ENCODE data around the gene ADGRV1.
"Not testable (repeated sequence)": the region's sequence is repeated elsewhere in the genome, so short reads cannot be mapped to it uniquely, and the experiment has no call there.

Gene ADGRV1

DNA sequence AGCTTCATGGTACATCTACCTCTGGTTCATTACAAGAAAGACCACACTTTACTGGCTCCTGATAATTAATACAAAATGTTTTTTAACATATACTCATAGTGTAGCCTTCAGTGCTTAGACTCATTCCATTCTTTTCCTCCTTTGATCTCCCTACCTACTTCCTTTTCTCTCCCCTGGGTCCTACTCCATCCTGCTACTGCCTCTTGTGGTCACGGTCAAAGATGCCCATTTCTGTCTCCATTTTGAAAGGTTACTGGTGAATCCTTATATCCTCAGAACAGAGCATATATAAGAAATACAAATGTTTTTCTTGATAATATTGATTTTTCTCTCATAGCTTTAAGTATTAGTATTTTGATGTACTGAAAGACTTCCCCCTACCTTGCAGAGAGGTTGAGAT lies 448.7 kb downstream of the ADGRV1 start:
- Mint-ChIP-seq H3K36me3 (ENCODE audit: insufficient read depth) (no peaks in the 10 kb centered on the region), H3K27ac (no peak overlapping the region), H3K4me1 (ENCODE audit: low read depth in 2 of 2) (no peaks in the 10 kb centered on the region), H3K27me3 (peaks cover 17 to 28% of the 10 kb centered on the region in 2 donors), H3K4me3 (no peak overlapping the region), H3K9me3 (no peaks in the 10 kb centered on the region)
- no peak for DNase-seq
- ATAC-seq (replicated peaks), result no peak

GRCh38 chr5:91007780-91008402 lies 449.3 kb downstream of the ADGRV1 start:
- Mint-ChIP-seq H3K4me1 (ENCODE audit: low read depth in 2 of 2) (no peaks in the 10 kb centered on the region), H3K9me3 (no peaks in the 10 kb centered on the region), H3K27me3 (peaks cover 17 to 28% of the 10 kb centered on the region in 2 donors), H3K27ac (no peak overlapping the region), H3K36me3 (ENCODE audit: insufficient read depth) (no peaks in the 10 kb centered on the region), H3K4me3 (no peak overlapping the region)
- DNase-seq (no peak), ATAC-seq (replicated peaks) (no peak)

- Mint-ChIP-seq H3K4me3 (no peak overlapping the region), H3K36me3 (ENCODE audit: insufficient read depth) (no peaks in the 10 kb centered on the region), H3K9me3 (no peaks in the 10 kb centered on the region), H3K27me3 (peaks cover 9 to 14% of the 10 kb centered on the region in 2 donors), H3K4me1 (ENCODE audit: low read depth in 2 of 2) (no peaks in the 10 kb centered on the region), H3K27ac (no peak overlapping the region)
- DNase-seq, result no peak
- no peak for ATAC-seq (replicated peaks)
These were observed 451.5 kb downstream of the ADGRV1 start for GRCh38 chr5:91010090-91010489.

GRCh38 chr5:91011029-91011428 lies 452.4 kb downstream of the ADGRV1 start:
- Mint-ChIP-seq H3K4me3 (no peak overlapping the region), H3K27ac (no peak overlapping the region), H3K4me1 (ENCODE audit: low read depth in 2 of 2) (no peaks in the 10 kb centered on the region), H3K36me3 (ENCODE audit: insufficient read depth) (no peaks in the 10 kb centered on the region), H3K27me3 (peaks cover 15 to 17% of the 10 kb centered on the region in 2 donors), H3K9me3 (peaks cover 0 to 3% of the 10 kb centered on the region in 2 donors)
- DNase-seq (no peak), ATAC-seq (replicated peaks) (no peak)

DNA sequence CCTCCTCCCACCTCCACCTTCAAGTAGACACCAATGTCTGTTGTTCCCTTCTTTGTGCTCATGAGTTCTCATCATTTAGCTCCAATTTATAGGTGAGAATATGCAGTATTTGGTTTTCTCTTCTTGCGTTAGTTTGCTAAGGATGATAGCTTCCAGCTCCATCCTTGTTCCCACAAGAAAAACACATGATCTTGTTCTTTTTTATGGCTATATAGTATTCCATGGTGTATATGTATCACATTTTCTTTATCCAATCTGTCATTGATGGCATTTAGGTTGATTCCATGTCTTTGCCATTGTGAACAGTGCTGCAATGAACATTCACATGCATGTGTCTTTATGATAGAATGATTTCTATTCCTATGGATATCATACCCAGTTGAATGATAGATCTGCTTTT lies 454.3 kb downstream of the ADGRV1 start:
- ATAC-seq (replicated peaks); H3K4me1 Mint-ChIP-seq (ENCODE audit: low read depth in 2 of 2); DNase-seq; H3K27ac Mint-ChIP-seq; H3K4me3 Mint-ChIP-seq; H3K36me3 Mint-ChIP-seq (ENCODE audit: insufficient read depth); H3K9me3 Mint-ChIP-seq: not testable (repeated sequence)
- peaks cover 24 to 28% of the 10 kb centered on the region in 2 donors for H3K27me3 Mint-ChIP-seq

DNA sequence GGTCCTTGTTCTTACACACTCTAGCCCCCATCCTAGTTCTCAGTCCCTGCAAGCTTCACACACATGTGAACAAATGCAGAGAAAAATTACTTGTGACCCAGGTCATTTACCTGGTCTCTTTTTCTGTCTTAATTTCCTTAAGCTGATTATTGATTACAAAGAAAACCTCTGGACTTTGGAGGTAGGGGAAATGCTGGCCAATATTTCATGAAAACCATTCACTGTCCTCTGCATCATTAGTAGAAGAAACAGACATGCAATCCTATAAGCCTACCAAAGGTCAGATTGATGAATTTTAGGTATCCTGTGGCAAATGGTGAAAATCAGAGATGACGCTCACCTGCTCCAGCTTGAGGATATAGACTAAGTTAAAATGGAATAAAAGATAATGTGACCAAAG lies 457.7 kb downstream of the ADGRV1 start:
- H3K27me3 Mint-ChIP-seq, result peaks cover 32 to 36% of the 10 kb centered on the region in 2 donors
- no peak overlapping the region for H3K27ac Mint-ChIP-seq
- peaks cover 0 to 3% of the 10 kb centered on the region in 2 donors for H3K9me3 Mint-ChIP-seq
- no peak overlapping the region for H3K4me3 Mint-ChIP-seq
- no peak for DNase-seq
- H3K4me1 Mint-ChIP-seq (ENCODE audit: low read depth in 2 of 2), result no peaks in the 10 kb centered on the region
- no peaks in the 10 kb centered on the region for H3K36me3 Mint-ChIP-seq (ENCODE audit: insufficient read depth)
- ATAC-seq (replicated peaks), result no peak

GRCh38 chr5:91016954-91017700 lies 458.5 kb downstream of the ADGRV1 start:
- Mint-ChIP-seq H3K9me3 (peaks cover 0 to 3% of the 10 kb centered on the region in 2 donors), H3K4me1 (ENCODE audit: low read depth in 2 of 2) (no peaks in the 10 kb centered on the region), H3K4me3 (no peak overlapping the region), H3K27ac (no peak overlapping the region), H3K36me3 (ENCODE audit: insufficient read depth) (no peaks in the 10 kb centered on the region), H3K27me3 (peaks cover 32 to 36% of the 10 kb centered on the region in 2 donors)
- ATAC-seq (replicated peaks), result no peak
- DNase-seq, result no peak

- Mint-ChIP-seq H3K9me3 (peaks cover 0 to 3% of the 10 kb centered on the region in 2 donors), H3K27me3 (peaks cover 32 to 36% of the 10 kb centered on the region in 2 donors), H3K4me1 (ENCODE audit: low read depth in 2 of 2) (no peaks in the 10 kb centered on the region), H3K36me3 (ENCODE audit: insufficient read depth) (no peaks in the 10 kb centered on the region), H3K27ac (no peak overlapping the region), H3K4me3 (no peak overlapping the region)
- ATAC-seq (replicated peaks) (no peak), DNase-seq (no peak)
These were observed 459.6 kb downstream of the ADGRV1 start for GRCh38 chr5:91018200-91018599.

- no peak overlapping the region for H3K4me3 Mint-ChIP-seq
- no peaks in the 10 kb centered on the region for H3K36me3 Mint-ChIP-seq (ENCODE audit: insufficient read depth)
- peaks cover 32 to 36% of the 10 kb centered on the region in 2 donors for H3K27me3 Mint-ChIP-seq
- no peak overlapping the region for H3K27ac Mint-ChIP-seq
- H3K9me3 Mint-ChIP-seq, result peaks cover 0 to 3% of the 10 kb centered on the region in 2 donors
- H3K4me1 Mint-ChIP-seq (ENCODE audit: low read depth in 2 of 2), result no peaks in the 10 kb centered on the region
- DNase-seq (no peak), ATAC-seq (replicated peaks) (no peak)
These were observed 460.2 kb downstream of the ADGRV1 start for GRCh38 chr5:91018712-91019371.

DNA sequence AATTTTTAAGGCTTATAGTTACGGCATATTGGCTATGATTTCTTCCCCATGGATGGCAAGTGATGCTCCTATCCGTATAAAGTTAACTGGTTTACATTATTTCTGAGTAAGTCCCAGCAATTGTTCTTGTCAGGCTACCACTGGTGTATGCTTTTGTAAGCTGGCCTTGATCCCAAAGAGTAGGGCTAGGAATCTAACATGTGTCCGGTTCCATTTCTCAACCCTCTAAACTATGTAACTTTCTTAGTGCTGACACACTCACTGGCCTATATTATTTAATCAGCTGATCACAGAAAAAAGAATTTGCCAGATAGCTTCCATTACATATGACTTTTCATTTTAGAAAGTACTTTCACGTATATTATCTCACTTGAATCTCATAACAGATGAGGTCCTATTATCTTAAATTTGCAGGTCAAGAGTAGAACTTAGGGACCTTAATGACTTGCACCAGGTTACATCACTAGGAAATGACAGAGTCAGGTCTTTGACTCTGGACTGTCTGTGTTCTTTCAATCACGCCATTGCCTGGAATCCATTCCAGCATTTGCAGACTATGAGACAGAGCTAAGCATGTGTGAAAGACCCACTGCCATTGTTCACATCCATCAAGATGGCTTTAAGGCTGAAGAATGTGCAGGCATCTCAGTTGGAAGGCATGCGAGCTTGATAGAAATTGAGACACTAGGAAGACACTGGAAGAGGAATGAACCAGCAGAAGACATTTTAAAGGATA lies 461.6 kb downstream of the ADGRV1 start:
- Mint-ChIP-seq H3K9me3 (peaks cover 0 to 3% of the 10 kb centered on the region in 2 donors), H3K27ac (no peak overlapping the region), H3K4me1 (ENCODE audit: low read depth in 2 of 2) (no peaks in the 10 kb centered on the region), H3K27me3 (peaks cover 22 to 30% of the 10 kb centered on the region in 2 donors), H3K4me3 (no peak overlapping the region), H3K36me3 (ENCODE audit: insufficient read depth) (no peaks in the 10 kb centered on the region)
- ATAC-seq (replicated peaks) (no peak), DNase-seq (no peak)

DNA sequence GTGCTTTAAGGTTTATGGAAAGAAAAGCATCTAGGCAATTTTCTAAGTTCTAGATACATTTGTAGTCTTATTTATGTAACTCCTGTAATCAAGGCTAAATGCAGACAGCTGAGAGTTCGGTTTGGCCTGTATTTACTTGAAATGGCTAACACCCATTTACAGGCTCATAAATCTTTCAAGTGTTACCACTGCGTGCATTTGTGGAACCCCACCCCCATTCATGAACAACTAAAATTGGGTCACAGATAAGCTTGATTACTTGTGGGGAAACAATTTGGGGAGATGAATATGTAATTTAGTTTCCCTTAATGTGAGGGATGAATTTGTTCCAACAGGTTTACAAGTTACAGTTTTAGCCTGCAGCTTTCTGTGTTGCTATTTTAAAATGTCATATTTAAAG lies 463.9 kb downstream of the ADGRV1 start:
- Mint-ChIP-seq H3K4me3 (no peak overlapping the region), H3K4me1 (ENCODE audit: low read depth in 2 of 2) (no peaks in the 10 kb centered on the region), H3K27ac (no peak overlapping the region), H3K27me3 (peaks cover 10 to 15% of the 10 kb centered on the region in 2 donors), H3K36me3 (ENCODE audit: insufficient read depth) (no peaks in the 10 kb centered on the region), H3K9me3 (no peaks in the 10 kb centered on the region)
- no peak for DNase-seq
- ATAC-seq (replicated peaks), result no peak

DNA sequence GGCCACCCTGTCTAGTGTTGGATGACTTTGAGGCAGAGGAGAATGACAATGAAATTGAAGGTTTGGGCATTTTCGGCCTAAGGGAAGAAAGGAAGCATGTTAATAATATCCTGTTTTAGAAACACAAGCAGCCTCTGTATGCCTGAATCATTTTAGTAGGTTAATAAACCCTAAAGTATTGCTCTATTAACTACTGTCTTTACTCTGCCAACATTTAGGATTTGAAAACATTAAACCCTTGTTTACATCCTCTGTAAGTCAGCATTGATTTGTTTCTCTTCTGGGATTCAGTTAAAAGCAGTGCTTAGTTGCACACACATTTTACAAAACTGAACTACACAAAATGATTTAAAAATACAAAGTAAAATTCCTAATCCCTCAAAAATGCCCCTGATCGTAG lies 465.6 kb downstream of the ADGRV1 start:
- Mint-ChIP-seq H3K4me1 (ENCODE audit: low read depth in 2 of 2) (no peaks in the 10 kb centered on the region), H3K27ac (no peak overlapping the region), H3K27me3 (peaks cover 6 to 8% of the 10 kb centered on the region in 2 donors), H3K9me3 (no peaks in the 10 kb centered on the region), H3K36me3 (ENCODE audit: insufficient read depth) (no peaks in the 10 kb centered on the region), H3K4me3 (no peak overlapping the region)
- ATAC-seq (replicated peaks) (no peak), DNase-seq (no peak)

GRCh38 chr5:91024727-91025126 lies 466.1 kb downstream of the ADGRV1 start:
- H3K27ac Mint-ChIP-seq, result no peak overlapping the region
- no peaks in the 10 kb centered on the region for H3K9me3 Mint-ChIP-seq
- no peaks in the 10 kb centered on the region for H3K4me1 Mint-ChIP-seq (ENCODE audit: low read depth in 2 of 2)
- H3K36me3 Mint-ChIP-seq (ENCODE audit: insufficient read depth), result no peaks in the 10 kb centered on the region
- no peak overlapping the region for H3K4me3 Mint-ChIP-seq
- no peak for ATAC-seq (replicated peaks)
- H3K27me3 Mint-ChIP-seq, result peaks cover 6% of the 10 kb centered on the region in 2 donors
- DNase-seq, result no peak

Data from effector memory CD8-positive, alpha-beta T cell (primary cell).